ENCODE data around the gene DOK3. TPM values are rescaled to one million over a fixed set of nuclear protein-coding genes. Genes with fewer than 3 reads are reported as not detected.

DOK3 gene
- total and polyA plus RNA-seq, 8 donors = 5.8 to 90.5 (median 7.1) TPM

DNA sequence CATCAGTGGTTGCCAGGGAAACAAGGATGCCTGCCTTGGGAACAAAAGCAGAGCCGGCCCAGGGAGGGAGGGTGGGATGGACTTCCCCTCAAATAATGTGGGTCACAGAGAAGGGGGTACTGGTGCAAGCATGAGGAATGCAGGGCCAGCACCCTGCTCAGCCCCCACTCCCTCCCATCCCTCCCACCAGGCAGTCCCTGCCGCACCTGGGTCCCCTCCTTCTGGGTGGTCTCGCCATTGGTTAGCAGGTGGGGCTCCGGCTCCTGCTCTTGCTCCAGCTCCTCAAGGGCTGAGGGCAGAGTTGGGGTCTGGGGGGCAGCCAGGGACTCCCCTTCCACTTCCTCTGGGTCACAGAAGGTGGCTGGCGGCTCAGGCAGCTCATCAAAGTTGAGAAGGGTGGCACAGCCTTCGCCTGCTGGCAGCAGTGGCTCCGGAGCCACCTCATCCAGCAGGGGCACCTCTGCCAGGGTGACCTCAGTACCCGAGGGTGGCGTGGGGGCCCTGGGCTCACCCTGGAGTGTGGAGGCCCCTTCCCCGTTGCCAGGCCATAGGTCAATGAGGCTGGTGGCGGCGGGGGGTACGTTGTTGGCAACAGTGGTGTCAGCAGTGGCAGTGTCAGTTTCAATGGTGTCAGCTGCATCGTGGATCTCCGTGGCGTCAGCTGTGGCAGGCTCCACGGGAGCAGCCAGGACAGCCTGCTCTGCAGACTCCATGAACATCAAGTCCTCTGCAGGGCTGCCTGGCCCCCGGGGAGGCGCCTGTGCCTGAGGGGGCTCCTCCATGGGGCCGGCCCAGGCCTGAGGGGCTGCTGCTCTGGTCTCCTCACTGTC is 51.6 kb downstream of the DOK3 start:
- Histone ChIP-seq H3K27me3 (peaks cover 0 to 18% of the 10 kb centered on the region in 2 donors), H3K27ac (no peak overlapping the region), H3K4me3 (no peak overlapping the region), H3K36me3 (peaks cover 0 to 27% of the 10 kb centered on the region in 2 donors), H3K4me1 (peaks cover 8 to 64% of the 10 kb centered on the region in 2 donors), H3K9me3 (no peaks in the 10 kb centered on the region)
- intact Hi-C loops (cut with DNase I) = loop anchor here (10.0 kb wide), 2 partner anchors 63 to 133 kb away; no protein-coding TSS in a partner anchor
- no peak for ATAC-seq
- peak in 1 of 2 donors; percentile 3 for TF ChIP-seq CTCF (IDR thresholded peaks at IDR 0.05)
- DNase-seq = no peak

DNA sequence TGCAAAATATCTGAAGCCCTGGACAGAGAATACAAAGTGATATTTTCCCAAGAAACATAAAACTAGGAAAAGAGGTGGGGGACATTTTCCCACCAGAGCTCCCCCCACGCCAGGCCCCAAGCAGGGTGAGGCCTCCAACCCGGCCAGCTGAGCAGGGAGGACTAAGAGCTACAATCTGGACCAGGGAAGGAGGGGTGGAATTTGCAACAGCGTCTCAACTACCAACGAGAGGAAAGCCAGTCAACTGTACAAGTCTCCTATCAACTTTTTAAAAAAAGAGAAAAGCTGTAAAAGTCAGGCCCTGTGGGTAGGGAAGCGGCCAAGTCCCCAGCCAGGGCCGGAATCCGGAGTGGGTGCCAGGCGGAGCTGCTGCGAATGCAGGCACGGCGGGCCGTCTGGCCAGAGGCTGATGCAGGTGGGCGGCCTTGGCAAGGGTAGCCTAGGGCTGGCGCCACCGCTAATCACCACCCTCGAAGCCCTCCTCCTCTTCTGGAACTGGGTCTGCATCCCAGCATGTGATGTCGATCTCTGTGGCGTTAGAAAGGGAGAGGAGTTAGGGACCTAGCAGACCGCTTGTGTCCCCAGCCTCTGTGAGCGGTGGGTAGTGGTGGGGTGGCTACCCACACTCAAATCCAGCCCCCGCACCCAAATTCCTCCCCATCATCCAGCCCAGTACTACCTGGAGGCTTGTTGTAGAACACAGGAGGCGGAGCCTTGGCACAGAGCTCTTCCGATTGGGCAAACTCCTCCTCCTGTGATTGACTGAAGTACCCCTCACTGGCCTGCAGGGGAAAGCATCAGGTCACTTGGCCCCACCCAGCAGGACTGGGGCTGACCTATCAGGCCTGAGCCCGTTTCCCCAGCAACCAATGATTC is 52.4 kb downstream of the DOK3 start:
- Histone ChIP-seq H3K27ac (no peak overlapping the region), H3K4me3 (no peak overlapping the region), H3K36me3 (peaks cover 0 to 27% of the 10 kb centered on the region in 2 donors), H3K4me1 (peaks cover 8 to 56% of the 10 kb centered on the region in 2 donors), H3K9me3 (no peaks in the 10 kb centered on the region), H3K27me3 (peaks cover 0 to 27% of the 10 kb centered on the region in 2 donors)
- intact Hi-C loops (cut with DNase I) = loop anchor here (10.0 kb wide), 2 partner anchors 62 to 132 kb away; no protein-coding TSS in a partner anchor
- ATAC-seq = peak; percentile 18
- TF ChIP-seq CTCF (IDR thresholded peaks at IDR 0.05) = peak; percentile 25 to 71
- peak in 2 of 4 donors; percentile 48 to 90 for DNase-seq

DNA sequence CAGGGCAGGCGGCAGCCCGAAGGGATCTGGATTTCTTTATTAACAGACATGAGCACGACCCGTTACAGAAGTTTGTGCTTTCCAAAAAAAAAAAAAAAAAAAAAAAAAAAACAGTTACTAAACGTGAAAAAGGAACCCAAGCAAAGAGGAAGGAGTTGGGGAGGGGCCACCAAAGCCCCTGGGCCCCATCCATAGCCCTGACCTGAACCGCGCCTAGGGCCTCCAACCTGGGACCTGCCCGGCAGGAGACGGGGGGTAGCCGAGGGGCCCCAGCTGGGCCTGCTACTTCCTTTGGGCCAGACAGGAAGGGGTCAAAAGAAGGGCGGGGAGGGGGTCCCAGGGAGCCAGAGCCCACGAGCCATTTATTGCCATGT is 53.0 kb downstream of the DOK3 start:
- no peak for TF ChIP-seq CTCF (IDR thresholded peaks at IDR 0.05)
- Histone ChIP-seq H3K27ac (no peak overlapping the region), H3K27me3 (peaks cover 0 to 32% of the 10 kb centered on the region in 2 donors), H3K9me3 (no peaks in the 10 kb centered on the region), H3K4me3 (peak overlapping the region in 1 of 2 donors; percentile 64), H3K4me1 (peaks cover 8 to 50% of the 10 kb centered on the region in 2 donors), H3K36me3 (peaks cover 0 to 27% of the 10 kb centered on the region in 2 donors)
- intact Hi-C loops (cut with DNase I) = loop anchor here (10.0 kb wide), 2 partner anchors 62 to 132 kb away; no protein-coding TSS in a partner anchor
- ATAC-seq (no peak), DNase-seq (no peak)

DNA sequence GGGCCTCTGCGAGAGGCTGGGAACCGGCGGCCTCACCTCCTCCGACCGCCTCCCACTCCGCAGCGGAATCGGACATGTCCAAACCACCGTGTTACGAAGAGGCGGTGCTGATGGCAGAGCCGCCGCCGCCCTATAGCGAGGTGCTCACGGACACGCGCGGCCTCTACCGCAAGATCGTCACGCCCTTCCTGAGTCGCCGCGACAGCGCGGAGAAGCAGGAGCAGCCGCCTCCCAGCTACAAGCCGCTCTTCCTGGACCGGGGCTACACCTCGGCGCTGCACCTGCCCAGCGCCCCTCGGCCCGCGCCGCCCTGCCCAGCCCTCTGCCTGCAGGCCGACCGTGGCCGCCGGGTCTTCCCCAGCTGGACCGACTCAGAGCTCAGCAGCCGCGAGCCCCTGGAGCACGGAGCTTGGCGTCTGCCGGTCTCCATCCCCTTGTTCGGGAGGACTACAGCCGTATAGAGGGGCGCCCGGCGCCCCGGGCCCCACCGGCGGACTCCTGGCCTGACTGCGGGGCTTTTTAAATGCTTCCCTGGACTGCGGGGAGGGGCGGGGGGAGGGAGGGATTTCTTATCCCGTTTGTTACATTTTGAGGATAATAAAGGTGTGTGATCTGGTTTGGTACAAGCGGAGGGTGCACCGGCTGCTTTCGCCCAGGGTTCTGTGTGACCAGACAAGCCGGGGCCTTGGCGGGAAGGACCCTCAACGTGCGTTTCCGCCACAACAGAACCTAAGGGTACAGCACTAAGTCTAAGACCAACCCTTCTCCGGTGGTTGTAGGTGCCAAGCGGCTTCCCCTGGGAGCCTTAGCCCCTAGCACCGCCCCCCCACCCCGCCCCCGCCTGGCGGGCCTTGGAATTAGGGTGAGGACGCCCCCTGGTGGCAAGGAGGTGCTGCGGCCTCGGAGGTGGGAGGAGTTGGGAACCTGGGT is 53.7 kb downstream of the DOK3 start:
- TF ChIP-seq CTCF (IDR thresholded peaks at IDR 0.05) = peak; percentile 93 to 95
- peak; percentile 82 to 97 (median 92) for DNase-seq
- Histone ChIP-seq H3K27me3 (peaks cover 0 to 34% of the 10 kb centered on the region in 2 donors), H3K36me3 (peaks cover 0 to 27% of the 10 kb centered on the region in 2 donors), H3K27ac (peak overlapping the region; percentile 72 to 80), H3K4me1 (peaks cover 8 to 46% of the 10 kb centered on the region in 2 donors), H3K4me3 (peak overlapping the region; percentile 43 to 64), H3K9me3 (no peaks in the 10 kb centered on the region)
- ATAC-seq = peak; percentile 76
- intact Hi-C loops (cut with DNase I) = loop anchor here (10.0 kb wide), 2 partner anchors 61 to 131 kb away; no protein-coding TSS in a partner anchor
